HepG2 (cell line): ENCODE measurements around the gene CABP2. TPM values are rescaled to one million over a fixed set of nuclear protein-coding genes. Genes with fewer than 3 reads are reported as not detected.
A peak's percentile ranks its signal among the peaks of the same experiment; 100 is the strongest.

ENCODE experiments used
- CENPT ChIP-seq: sonication (generic); formaldehyde crosslinking; IDR thresholded peaks from 2 replicates; pipeline ENCODE4 v1.8.0; 2022; ENCODE audit warnings: low read depth, mild to moderate bottlenecking, moderate library complexity, missing genetic modification reagents
- CHD2 ChIP-seq: IDR thresholded peaks from 2 replicates; pipeline ENCODE4 v1.6.1; 2011; ENCODE audit warnings: low read depth, low read length, improper control_type of control experiment
- CHD4 ChIP-seq: fragments of 200-600 bp; sonication (generic); IDR thresholded peaks from 2 replicates; pipeline ENCODE4 v1.7.0; 2017; ENCODE audit warnings: mild to moderate bottlenecking, low read length, borderline replicate concordance
- KDM2A ChIP-seq: sonication (generic); formaldehyde crosslinking; IDR thresholded peaks from 2 replicates; pipeline ENCODE4 v1.4.0; 2020; ENCODE audit warnings: low read depth, missing genetic modification reagents, borderline replicate concordance
- KDM3A ChIP-seq: IDR thresholded peaks from 2 replicates; pipeline ENCODE4 v1.6.1; 2018; ENCODE audit warnings: low read depth, missing compliant biosample characterization
- MIXL1 ChIP-seq: IDR thresholded peaks from 2 replicates; pipeline ENCODE4 v1.6.1; 2016
- POLR2G ChIP-seq: fragments of 200-400 bp; formaldehyde crosslinking; IDR thresholded peaks from 2 replicates; pipeline ENCODE4 v1.6.1; 2018; ENCODE audit warnings: mild to moderate bottlenecking, low read depth, low read length, moderate library complexity
- SMAD9 ChIP-seq: sonication (generic); formaldehyde crosslinking; IDR thresholded peaks from 2 replicates; pipeline ENCODE4 v1.5.1; 2020; ENCODE audit warnings: mild to moderate bottlenecking, missing genetic modification reagents
- ZFY ChIP-seq: sonication (generic); formaldehyde crosslinking; IDR thresholded peaks from 2 replicates; pipeline ENCODE4 v1.4.0; 2020; ENCODE audit warnings: missing genetic modification reagents
- ZMAT3 ChIP-seq: sonication (generic); formaldehyde crosslinking; conservative IDR thresholded peaks from 2 replicates; pipeline ENCODE4 v1.7.0; 2021; ENCODE audit warnings: missing genetic modification reagents
- ZMYM4 ChIP-seq: sonication (generic); formaldehyde crosslinking; IDR thresholded peaks from 2 replicates; pipeline ENCODE4 v1.8.1; 2023; ENCODE audit warnings: mild to moderate bottlenecking, missing genetic modification reagents
- ZNF34 ChIP-seq: sonication (generic); formaldehyde crosslinking; IDR thresholded peaks from 2 replicates; pipeline ENCODE4 v1.4.0; 2020; ENCODE audit warnings: mild to moderate bottlenecking, missing genetic modification reagents, borderline replicate concordance
- ZNF552 ChIP-seq: sonication (generic); formaldehyde crosslinking; IDR thresholded peaks from 2 replicates; pipeline ENCODE4 v1.9.0; 2022; ENCODE audit warnings: missing genetic modification reagents, mild to moderate bottlenecking, borderline replicate concordance
- polyA plus RNA-seq, 8 experiments: library from polyadenylated mRNA; depleted of rRNA in 3 of 8; stranded (reverse) in 7 of 8; unstranded in 1 of 8; fragments of >200 nt; fragmentation: Illumina TruSeq in 4 of 8; extraction: Trizol in 4 of 8; gene quantifications; 2 replicates each; pipeline versions ENCODE4 v1.2.1 to v1.2.3, GENCODE V29; 2011 to 2016; ENCODE audit warnings: low read depth in 4 of 8, missing spikeins in 1 of 8, mixed read lengths in 1 of 8; ENCODE audit not compliant: insufficient read depth in 1 of 8
- total RNA-seq, 5 experiments: library from RNA; depleted of rRNA; stranded (reverse); fragments of >200 nt; fragmentation: Illumina TruSeq; extraction: Trizol; gene quantifications; 2 replicates each; pipeline ENCODE4 v1.2.3, GENCODE V29; 2016; ENCODE audit warnings: low read depth in 1 of 5
- TF ChIP-seq, protein P1 (sequence below): sonication (generic); formaldehyde crosslinking; IDR thresholded peaks from 2 replicates; pipeline ENCODE4 v1.4.0; 2020; ENCODE audit warnings: mild to moderate bottlenecking, missing genetic modification reagents
- TF ChIP-seq, protein P2 (sequence below): sonication (generic); formaldehyde crosslinking; IDR thresholded peaks from 2 replicates; pipeline ENCODE4 v1.5.1; 2020; ENCODE audit warnings: missing genetic modification reagents, mild to moderate bottlenecking, borderline replicate concordance
- TF ChIP-seq, protein P3 (sequence below): IDR thresholded peaks from 2 replicates; pipeline ENCODE4 v1.6.1; 2018; ENCODE audit warnings: missing genetic modification reagents
- TF ChIP-seq, protein P4 (sequence below): sonication (generic); formaldehyde crosslinking; IDR thresholded peaks from 2 replicates; pipeline ENCODE4 v1.5.0; 2020; ENCODE audit warnings: mild to moderate bottlenecking, missing genetic modification reagents

The CABP2 gene
- total and polyA plus RNA-seq, 2 of the 13 experiments (the other 11 are each of a cell fraction or from before 2014, with no cell fraction given) = not detected

DNA sequence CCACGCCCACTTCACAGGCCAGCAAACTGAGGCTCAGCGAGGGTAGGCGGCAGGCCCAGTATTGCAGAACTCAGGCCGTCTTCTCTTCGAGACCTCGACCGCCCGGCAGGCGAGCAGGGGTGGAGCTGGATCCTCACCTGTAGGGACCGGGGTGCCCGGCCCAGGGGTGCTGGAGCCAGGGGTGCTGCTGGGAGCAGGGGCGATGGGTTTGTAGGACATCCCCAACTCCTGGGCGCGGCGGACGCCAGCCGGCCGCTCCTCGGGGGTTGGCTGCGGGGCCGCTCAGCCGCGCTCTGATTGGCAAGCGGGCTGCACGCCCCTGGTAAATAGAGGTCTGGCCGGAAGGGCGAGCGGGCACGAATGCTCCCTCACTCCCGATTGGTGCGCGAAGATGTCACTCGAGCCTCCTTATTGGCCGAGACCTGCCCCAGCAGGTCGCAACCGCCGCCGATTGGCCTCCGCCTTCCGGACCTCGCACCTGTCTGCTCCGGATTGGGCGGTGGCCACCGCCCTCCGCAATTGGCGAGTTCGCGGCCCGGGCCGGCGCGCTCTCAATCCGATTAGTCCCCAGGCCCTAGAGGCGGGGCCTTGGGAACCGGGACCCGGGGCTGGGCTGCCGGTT lies 15.3 kb downstream of the CABP2 start, which contains the start of gene CDK2AP2 (continued):
- TF ChIP-seq, protein P1, sequence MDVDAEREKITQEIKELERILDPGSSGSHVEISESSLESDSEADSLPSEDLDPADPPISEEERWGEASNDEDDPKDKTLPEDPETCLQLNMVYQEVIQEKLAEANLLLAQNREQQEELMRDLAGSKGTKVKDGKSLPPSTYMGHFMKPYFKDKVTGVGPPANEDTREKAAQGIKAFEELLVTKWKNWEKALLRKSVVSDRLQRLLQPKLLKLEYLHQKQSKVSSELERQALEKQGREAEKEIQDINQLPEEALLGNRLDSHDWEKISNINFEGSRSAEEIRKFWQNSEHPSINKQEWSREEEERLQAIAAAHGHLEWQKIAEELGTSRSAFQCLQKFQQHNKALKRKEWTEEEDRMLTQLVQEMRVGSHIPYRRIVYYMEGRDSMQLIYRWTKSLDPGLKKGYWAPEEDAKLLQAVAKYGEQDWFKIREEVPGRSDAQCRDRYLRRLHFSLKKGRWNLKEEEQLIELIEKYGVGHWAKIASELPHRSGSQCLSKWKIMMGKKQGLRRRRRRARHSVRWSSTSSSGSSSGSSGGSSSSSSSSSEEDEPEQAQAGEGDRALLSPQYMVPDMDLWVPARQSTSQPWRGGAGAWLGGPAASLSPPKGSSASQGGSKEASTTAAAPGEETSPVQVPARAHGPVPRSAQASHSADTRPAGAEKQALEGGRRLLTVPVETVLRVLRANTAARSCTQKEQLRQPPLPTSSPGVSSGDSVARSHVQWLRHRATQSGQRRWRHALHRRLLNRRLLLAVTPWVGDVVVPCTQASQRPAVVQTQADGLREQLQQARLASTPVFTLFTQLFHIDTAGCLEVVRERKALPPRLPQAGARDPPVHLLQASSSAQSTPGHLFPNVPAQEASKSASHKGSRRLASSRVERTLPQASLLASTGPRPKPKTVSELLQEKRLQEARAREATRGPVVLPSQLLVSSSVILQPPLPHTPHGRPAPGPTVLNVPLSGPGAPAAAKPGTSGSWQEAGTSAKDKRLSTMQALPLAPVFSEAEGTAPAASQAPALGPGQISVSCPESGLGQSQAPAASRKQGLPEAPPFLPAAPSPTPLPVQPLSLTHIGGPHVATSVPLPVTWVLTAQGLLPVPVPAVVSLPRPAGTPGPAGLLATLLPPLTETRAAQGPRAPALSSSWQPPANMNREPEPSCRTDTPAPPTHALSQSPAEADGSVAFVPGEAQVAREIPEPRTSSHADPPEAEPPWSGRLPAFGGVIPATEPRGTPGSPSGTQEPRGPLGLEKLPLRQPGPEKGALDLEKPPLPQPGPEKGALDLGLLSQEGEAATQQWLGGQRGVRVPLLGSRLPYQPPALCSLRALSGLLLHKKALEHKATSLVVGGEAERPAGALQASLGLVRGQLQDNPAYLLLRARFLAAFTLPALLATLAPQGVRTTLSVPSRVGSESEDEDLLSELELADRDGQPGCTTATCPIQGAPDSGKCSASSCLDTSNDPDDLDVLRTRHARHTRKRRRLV (CRISPR knock-in tag) = peak; percentile 54; the same call in 1 of the 2 replicates
- TF ChIP-seq CENPT (CRISPR knock-in tag) (0 out of 2 replicates have a peak, but pooled peaks have one; percentile 52), ZMYM4 (peak; percentile 44; the same call in 1 of the 2 replicates), ZMAT3 (CRISPR knock-in tag) (0 out of 2 replicates have a peak, but pooled peaks have one; percentile 15), POLR2G (peak; percentile 89), ZNF34 (CRISPR knock-in tag) (peak; percentile 71), KDM3A (CRISPR knock-in tag) (peak; percentile 26; the same call in 1 of the 2 replicates), MIXL1 (CRISPR knock-in tag) (peak; percentile 1; the same call in 1 of the 2 replicates), ZNF552 (CRISPR knock-in tag) (0 out of 2 replicates have a peak, but pooled peaks have one; percentile 50), KDM2A (CRISPR knock-in tag) (peak; percentile 79), SMAD9 (CRISPR knock-in tag) (0 out of 2 replicates have a peak, but pooled peaks have one; percentile 25), CHD2 (peak; percentile 27; the same call in 1 of the 2 replicates), CHD4 (peak; percentile 99), ZFY (CRISPR knock-in tag) (peak; percentile 83)
- TF ChIP-seq, protein P2, sequence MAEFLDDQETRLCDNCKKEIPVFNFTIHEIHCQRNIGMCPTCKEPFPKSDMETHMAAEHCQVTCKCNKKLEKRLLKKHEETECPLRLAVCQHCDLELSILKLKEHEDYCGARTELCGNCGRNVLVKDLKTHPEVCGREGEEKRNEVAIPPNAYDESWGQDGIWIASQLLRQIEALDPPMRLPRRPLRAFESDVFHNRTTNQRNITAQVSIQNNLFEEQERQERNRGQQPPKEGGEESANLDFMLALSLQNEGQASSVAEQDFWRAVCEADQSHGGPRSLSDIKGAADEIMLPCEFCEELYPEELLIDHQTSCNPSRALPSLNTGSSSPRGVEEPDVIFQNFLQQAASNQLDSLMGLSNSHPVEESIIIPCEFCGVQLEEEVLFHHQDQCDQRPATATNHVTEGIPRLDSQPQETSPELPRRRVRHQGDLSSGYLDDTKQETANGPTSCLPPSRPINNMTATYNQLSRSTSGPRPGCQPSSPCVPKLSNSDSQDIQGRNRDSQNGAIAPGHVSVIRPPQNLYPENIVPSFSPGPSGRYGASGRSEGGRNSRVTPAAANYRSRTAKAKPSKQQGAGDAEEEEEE (CRISPR knock-in tag) = 0 out of 2 replicates have a peak, but pooled peaks have one; percentile 6
- TF ChIP-seq, protein P3, sequence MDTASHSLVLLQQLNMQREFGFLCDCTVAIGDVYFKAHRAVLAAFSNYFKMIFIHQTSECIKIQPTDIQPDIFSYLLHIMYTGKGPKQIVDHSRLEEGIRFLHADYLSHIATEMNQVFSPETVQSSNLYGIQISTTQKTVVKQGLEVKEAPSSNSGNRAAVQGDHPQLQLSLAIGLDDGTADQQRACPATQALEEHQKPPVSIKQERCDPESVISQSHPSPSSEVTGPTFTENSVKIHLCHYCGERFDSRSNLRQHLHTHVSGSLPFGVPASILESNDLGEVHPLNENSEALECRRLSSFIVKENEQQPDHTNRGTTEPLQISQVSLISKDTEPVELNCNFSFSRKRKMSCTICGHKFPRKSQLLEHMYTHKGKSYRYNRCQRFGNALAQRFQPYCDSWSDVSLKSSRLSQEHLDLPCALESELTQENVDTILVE (CRISPR knock-in tag) = no peak
- TF ChIP-seq, protein P4, sequence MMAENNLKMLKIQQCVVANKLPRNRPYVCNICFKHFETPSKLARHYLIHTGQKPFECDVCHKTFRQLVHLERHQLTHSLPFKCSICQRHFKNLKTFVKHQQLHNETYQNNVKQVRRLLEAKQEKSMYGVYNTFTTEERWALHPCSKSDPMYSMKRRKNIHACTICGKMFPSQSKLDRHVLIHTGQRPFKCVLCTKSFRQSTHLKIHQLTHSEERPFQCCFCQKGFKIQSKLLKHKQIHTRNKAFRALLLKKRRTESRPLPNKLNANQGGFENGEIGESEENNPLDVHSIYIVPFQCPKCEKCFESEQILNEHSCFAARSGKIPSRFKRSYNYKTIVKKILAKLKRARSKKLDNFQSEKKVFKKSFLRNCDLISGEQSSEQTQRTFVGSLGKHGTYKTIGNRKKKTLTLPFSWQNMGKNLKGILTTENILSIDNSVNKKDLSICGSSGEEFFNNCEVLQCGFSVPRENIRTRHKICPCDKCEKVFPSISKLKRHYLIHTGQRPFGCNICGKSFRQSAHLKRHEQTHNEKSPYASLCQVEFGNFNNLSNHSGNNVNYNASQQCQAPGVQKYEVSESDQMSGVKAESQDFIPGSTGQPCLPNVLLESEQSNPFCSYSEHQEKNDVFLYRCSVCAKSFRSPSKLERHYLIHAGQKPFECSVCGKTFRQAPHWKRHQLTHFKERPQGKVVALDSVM (CRISPR knock-in tag) = 0 out of 2 replicates have a peak, but pooled peaks have one; percentile 14
